Hematopoietic multipotent progenitor cell treated with erythropoietin and hydrocortisone succinate and interleukin-3 and kit ligand, for 15 days (in vitro differentiated cells): Measurements from ENCODE around the gene ORM2.

Experiments
- DNase-seq: peaks from one replicate; pipeline ENCODE4 v3.0.0-alpha.2; 2015; ENCODE audit warnings: low spot score

Gene ORM2

GRCh38 chr9:114371973-114372917, 42.6 kb downstream of the ORM2 start:
- DNase-seq = no peak

- no peak for DNase-seq
Measured at GRCh38 chr9:114372921-114373448, 43.3 kb downstream of the ORM2 start.

GRCh38 chr9:114373960-114374730, 44.5 kb downstream of the ORM2 start:
- DNase-seq = no peak

GRCh38 chr9:114374936-114375335, 45.3 kb downstream of the ORM2 start:
- no peak for DNase-seq

GRCh38 chr9:114375386-114376175, 45.9 kb downstream of the ORM2 start:
- no peak for DNase-seq

GRCh38 chr9:114376586-114377445, 47.1 kb downstream of the ORM2 start:
- DNase-seq = no peak

- no peak for DNase-seq
Measured at GRCh38 chr9:114378016-114378415, 48.3 kb downstream of the ORM2 start.

GRCh38 chr9:114378883-114379282, 49.2 kb downstream of the ORM2 start:
- DNase-seq = no peak
